ENCODE data around the gene ZMYND10.

The ZMYND10 gene

DNA sequence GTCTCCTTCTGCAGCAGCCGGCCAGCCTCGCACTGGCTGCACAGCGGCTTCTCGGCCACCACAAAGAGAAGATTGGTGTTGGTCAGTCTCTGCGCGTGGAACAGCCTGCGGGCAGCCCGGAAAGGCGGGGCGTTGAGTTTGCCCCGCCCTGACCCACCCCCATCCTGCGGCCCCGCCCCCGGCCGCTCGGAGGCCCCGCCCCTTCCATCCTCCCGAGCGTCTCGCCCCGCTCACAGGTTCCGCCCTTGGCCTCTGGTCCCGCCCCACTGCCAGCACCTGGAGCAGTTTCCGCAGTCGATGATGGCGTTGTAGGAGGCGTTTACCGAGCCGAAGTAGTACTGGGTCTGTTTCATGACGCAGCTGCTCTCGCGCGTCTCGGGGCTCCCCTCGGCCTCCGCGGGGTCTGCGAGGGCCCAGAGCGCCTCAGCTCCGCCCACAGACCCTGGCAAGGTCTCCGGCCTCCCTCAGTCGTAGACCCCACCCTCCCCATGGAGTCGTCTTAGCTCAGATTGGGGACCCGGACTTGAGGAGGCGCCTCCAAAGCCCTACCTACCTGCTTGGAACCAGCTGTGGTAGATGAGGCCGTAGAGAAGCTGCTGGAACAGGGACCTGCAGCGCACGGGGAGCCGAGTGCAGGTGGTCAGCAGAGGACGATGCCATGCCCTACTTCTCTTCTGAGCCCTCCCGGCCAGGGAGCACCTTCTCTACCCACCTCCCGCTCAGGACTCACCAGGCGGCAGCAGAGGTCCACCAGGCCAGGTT is 19.7 kb upstream of the ZMYND10 start:
- Histone ChIP-seq H2AFZ (peak overlapping the region; percentile 94), H3K79me2 (no peaks in the 10 kb centered on the region), H3K4me2 (ENCODE audit: low read length) (peak overlapping the region; percentile 89), H3K27me3 (ENCODE audit: control insufficient read depth, insufficient read depth, low read length) (no peaks in the 10 kb centered on the region), H3K36me3 (ENCODE audit: control insufficient read depth, insufficient read depth, low read length) (no peaks in the 10 kb centered on the region), H3K4me3 (ENCODE audit: low read depth, low read length) (peak overlapping the region; percentile 56), H3K27ac (peak overlapping the region; percentile 71), H3K9me3 (ENCODE audit: control insufficient read depth, low read length) (no peaks in the 10 kb centered on the region), H3K9ac (no peak overlapping the region), H3K4me1 (peaks cover 6% of the 10 kb centered on the region)
- TF ChIP-seq, protein P1, sequence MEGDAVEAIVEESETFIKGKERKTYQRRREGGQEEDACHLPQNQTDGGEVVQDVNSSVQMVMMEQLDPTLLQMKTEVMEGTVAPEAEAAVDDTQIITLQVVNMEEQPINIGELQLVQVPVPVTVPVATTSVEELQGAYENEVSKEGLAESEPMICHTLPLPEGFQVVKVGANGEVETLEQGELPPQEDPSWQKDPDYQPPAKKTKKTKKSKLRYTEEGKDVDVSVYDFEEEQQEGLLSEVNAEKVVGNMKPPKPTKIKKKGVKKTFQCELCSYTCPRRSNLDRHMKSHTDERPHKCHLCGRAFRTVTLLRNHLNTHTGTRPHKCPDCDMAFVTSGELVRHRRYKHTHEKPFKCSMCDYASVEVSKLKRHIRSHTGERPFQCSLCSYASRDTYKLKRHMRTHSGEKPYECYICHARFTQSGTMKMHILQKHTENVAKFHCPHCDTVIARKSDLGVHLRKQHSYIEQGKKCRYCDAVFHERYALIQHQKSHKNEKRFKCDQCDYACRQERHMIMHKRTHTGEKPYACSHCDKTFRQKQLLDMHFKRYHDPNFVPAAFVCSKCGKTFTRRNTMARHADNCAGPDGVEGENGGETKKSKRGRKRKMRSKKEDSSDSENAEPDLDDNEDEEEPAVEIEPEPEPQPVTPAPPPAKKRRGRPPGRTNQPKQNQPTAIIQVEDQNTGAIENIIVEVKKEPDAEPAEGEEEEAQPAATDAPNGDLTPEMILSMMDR (IDR thresholded peaks at IDR 0.05) = peak; percentile 9

DNA sequence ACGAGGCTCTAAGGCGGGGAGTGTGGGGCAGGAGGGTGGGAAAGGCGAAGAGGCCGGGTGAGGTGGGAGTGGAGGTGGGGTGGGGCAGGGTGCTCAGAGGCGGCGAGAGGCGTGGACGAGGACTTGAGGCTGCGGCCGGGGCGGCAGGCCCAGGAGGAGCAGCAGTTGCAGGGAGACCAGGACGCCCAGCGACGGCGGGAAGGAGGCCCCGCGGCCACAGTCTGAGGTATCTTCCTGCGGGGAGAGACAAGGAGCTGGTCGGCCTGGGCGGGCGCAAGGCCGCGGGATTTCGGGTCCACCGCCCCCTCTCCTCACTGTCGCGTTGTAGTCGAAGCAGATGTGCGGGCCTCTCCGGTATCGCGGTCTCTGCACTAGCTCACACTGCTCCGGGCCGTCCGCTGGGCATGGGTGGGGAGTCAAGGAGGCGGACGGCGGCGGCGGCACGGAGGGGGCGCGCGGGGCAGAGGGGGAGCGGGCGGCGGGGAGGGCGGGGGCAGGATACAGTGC is 19.1 kb upstream of the ZMYND10 start:
- Histone ChIP-seq H3K36me3 (ENCODE audit: control insufficient read depth, insufficient read depth, low read length) (no peaks in the 10 kb centered on the region), H3K27me3 (ENCODE audit: control insufficient read depth, insufficient read depth, low read length) (no peaks in the 10 kb centered on the region), H3K4me2 (ENCODE audit: low read length) (peak overlapping the region; percentile 89), H3K4me3 (ENCODE audit: low read depth, low read length) (peak overlapping the region; percentile 56), H3K79me2 (no peaks in the 10 kb centered on the region), H3K9ac (no peak overlapping the region), H2AFZ (peak overlapping the region; percentile 94), H3K27ac (no peak overlapping the region), H3K9me3 (ENCODE audit: control insufficient read depth, low read length) (no peaks in the 10 kb centered on the region), H3K4me1 (peaks cover 6% of the 10 kb centered on the region)
- TF ChIP-seq, protein P1 (IDR thresholded peaks at IDR 0.05) = no peak

DNA sequence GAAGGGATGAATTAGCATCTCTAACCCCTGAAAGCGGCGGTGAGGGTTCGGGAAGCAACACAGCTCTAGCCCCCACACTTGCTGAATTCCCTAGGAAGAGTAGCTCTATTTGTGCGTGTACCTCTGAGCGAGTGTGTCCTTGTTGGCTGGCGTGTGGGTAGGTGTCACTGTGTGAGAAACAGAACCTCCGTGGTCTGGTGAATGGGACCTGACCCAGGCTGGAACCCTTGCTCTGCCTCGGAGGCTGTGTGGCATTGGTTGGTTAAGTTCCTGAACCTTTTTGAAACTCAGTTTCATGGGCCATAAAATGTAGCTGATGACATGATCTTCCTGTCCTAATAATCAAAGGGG is 14.2 kb upstream of the ZMYND10 start:
- Histone ChIP-seq H3K4me1 (peaks cover 34% of the 10 kb centered on the region), H2AFZ (peak overlapping the region; percentile 72), H3K27me3 (ENCODE audit: control insufficient read depth, insufficient read depth, low read length) (no peaks in the 10 kb centered on the region), H3K4me2 (ENCODE audit: low read length) (peak overlapping the region; percentile 95), H3K4me3 (ENCODE audit: low read depth, low read length) (no peak overlapping the region), H3K36me3 (ENCODE audit: control insufficient read depth, insufficient read depth, low read length) (no peaks in the 10 kb centered on the region), H3K79me2 (peaks cover 25% of the 10 kb centered on the region), H3K9me3 (ENCODE audit: control insufficient read depth, low read length) (no peaks in the 10 kb centered on the region), H3K27ac (no peak overlapping the region), H3K9ac (no peak overlapping the region)
- TF ChIP-seq, protein P1 (IDR thresholded peaks at IDR 0.05) = no peak

DNA sequence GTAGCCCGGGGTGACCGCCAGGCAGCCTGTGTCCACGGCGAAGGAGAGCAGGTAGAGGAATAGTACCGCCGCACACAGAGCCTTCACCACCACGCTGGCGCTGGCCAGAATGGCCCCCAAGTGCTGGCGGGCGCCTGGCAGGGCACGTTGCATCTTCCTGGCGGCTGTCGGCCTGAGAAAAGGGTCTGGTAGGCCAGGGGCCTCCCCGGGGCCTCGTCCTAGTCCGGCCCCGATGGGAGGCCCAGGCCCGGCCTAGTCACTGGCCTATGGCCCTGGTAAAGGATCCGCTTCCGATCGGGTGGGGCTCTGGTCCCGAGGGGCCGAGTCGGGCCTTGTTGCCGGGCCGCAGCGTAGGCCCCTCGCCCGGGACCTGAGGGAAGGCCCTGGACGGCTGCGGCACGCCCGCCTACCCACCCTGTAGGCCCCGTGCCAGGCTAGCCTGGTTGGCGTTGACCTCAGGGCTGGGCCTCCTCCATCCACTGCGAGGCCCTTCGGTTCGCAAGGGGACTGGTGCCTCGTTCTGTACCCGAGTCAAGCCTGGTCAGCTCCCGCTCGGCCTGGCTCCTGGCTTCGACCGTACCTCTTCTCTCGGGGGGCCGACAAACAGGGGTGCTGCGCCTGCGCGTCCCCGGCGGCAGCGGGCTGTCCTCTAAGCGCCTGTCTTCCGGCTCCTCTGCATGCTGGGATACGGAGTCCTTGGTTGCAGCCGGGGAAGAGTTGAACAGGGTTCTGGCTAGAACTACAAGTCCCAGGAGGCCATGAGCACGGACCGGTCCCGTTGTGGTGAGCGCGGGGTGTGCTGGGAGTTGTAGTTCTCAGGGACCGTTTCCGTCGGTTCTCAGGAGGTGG is 13.6 kb upstream of the ZMYND10 start, which contains the start of gene TMEM115:
TMEM115 (minus strand) TSS at position 611 of the 849 bp plus-strand sequence; CDS start at position 153, 458 bp downstream.
- no peaks in the 10 kb centered on the region for H3K9me3 ChIP-seq (ENCODE audit: control insufficient read depth, low read length)
- H3K4me3 ChIP-seq (ENCODE audit: low read depth, low read length) = peak within 1 kb of the TSS; percentile 85
- peak within 1 kb of the TSS; percentile 84 for H3K27ac ChIP-seq
- peak within 1 kb of the TSS; percentile 72 for H2AFZ ChIP-seq
- peaks cover 27% of the 10 kb centered on the region for H3K79me2 ChIP-seq
- peaks cover 34% of the 10 kb centered on the region for H3K4me1 ChIP-seq
- H3K4me2 ChIP-seq (ENCODE audit: low read length) = peak within 1 kb of the TSS; percentile 95
- no peaks in the 10 kb centered on the region for H3K27me3 ChIP-seq (ENCODE audit: control insufficient read depth, insufficient read depth, low read length)
- no peaks in the 10 kb centered on the region for H3K36me3 ChIP-seq (ENCODE audit: control insufficient read depth, insufficient read depth, low read length)
- TF ChIP-seq, protein P1 (IDR thresholded peaks at IDR 0.05) = no peak
- peak within 1 kb of the TSS; percentile 89 for H3K9ac ChIP-seq
